ENCODE results near the gene SYNDIG1L.

Gene SYNDIG1L

GRCh38 chr14:74413627-74414026 is 12.4 kb downstream of the SYNDIG1L start:
- DNase-seq (ENCODE audit: low read depth): no peak
- H3K4me3 ChIP-seq (ENCODE audit: low read depth, low read length): no peak overlapping the region
- TF ChIP-seq, protein P1, sequence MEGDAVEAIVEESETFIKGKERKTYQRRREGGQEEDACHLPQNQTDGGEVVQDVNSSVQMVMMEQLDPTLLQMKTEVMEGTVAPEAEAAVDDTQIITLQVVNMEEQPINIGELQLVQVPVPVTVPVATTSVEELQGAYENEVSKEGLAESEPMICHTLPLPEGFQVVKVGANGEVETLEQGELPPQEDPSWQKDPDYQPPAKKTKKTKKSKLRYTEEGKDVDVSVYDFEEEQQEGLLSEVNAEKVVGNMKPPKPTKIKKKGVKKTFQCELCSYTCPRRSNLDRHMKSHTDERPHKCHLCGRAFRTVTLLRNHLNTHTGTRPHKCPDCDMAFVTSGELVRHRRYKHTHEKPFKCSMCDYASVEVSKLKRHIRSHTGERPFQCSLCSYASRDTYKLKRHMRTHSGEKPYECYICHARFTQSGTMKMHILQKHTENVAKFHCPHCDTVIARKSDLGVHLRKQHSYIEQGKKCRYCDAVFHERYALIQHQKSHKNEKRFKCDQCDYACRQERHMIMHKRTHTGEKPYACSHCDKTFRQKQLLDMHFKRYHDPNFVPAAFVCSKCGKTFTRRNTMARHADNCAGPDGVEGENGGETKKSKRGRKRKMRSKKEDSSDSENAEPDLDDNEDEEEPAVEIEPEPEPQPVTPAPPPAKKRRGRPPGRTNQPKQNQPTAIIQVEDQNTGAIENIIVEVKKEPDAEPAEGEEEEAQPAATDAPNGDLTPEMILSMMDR (conservative IDR thresholded peaks at IDR 0.05; ENCODE audit: low read depth, low read length): no peak

- TF ChIP-seq, protein P1 (conservative IDR thresholded peaks at IDR 0.05; ENCODE audit: low read depth, low read length): no peak
Observed at GRCh38 chr14:74412753-74413152, 13.3 kb downstream of the SYNDIG1L start.

GRCh38 chr14:74411671-74412070 is 14.3 kb downstream of the SYNDIG1L start:
- no peak for DNase-seq (ENCODE audit: low read depth)
- TF ChIP-seq, protein P1 (conservative IDR thresholded peaks at IDR 0.05; ENCODE audit: low read depth, low read length): no peak
- no peak overlapping the region for H3K4me3 ChIP-seq (ENCODE audit: low read depth, low read length)

More at GRCh38 chr14:74412753-74413152, 13.3 kb downstream of the SYNDIG1L start:
- H3K4me3 ChIP-seq (ENCODE audit: low read depth, low read length): no peak overlapping the region
- no peak for DNase-seq (ENCODE audit: low read depth)

DNA sequence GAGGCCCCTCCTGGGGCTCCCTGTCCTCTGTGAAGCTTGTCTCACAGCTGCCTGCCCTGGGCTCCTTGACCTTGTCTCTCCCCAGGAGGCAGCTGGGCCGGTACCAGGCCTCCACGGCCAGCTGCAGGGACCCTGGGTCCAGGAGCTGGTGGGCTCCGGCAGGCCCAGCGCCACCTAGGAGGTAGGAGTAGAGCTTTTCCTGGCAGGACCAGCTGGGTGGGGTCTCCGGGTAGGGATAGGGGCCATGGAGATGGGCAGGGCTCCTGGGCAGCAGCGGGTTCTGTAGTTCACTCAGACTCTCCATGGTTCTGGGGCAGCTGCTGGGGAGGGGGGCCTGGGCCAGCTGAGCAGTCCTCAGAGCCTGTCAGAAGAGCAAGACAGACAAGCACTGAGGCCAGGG is 16.6 kb downstream of the SYNDIG1L start:
- TF ChIP-seq, protein P1 (conservative IDR thresholded peaks at IDR 0.05; ENCODE audit: low read depth, low read length): no peak
- no peak for DNase-seq (ENCODE audit: low read depth)
- no peak overlapping the region for H3K4me3 ChIP-seq (ENCODE audit: low read depth, low read length)

- DNase-seq (ENCODE audit: low read depth): no peak
- TF ChIP-seq, protein P1 (conservative IDR thresholded peaks at IDR 0.05; ENCODE audit: low read depth, low read length): no peak
- no peak overlapping the region for H3K4me3 ChIP-seq (ENCODE audit: low read depth, low read length)
Observed at GRCh38 chr14:74408870-74409269, 17.1 kb downstream of the SYNDIG1L start.

DNA sequence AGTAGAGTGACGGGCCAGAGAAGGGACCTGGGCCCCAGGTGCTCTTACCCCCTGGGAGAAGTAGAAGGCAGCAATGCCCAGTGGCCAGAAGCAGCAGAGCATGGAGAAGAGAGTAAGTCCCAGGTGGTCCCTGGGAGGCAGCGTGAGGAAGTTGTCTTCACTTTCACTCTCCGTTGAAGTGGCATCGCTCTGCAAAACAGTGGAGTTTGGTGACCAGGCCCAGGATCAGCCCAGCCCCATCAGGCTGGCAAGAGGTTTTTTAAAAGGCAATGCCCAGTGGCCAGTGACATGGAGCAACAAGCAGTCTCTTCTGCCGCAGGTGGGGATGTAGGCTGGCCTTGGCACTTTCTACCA is 18.2 kb downstream of the SYNDIG1L start:
- H3K4me3 ChIP-seq (ENCODE audit: low read depth, low read length): no peak overlapping the region
- TF ChIP-seq, protein P1 (conservative IDR thresholded peaks at IDR 0.05; ENCODE audit: low read depth, low read length): no peak
- DNase-seq (ENCODE audit: low read depth): no peak

DNA sequence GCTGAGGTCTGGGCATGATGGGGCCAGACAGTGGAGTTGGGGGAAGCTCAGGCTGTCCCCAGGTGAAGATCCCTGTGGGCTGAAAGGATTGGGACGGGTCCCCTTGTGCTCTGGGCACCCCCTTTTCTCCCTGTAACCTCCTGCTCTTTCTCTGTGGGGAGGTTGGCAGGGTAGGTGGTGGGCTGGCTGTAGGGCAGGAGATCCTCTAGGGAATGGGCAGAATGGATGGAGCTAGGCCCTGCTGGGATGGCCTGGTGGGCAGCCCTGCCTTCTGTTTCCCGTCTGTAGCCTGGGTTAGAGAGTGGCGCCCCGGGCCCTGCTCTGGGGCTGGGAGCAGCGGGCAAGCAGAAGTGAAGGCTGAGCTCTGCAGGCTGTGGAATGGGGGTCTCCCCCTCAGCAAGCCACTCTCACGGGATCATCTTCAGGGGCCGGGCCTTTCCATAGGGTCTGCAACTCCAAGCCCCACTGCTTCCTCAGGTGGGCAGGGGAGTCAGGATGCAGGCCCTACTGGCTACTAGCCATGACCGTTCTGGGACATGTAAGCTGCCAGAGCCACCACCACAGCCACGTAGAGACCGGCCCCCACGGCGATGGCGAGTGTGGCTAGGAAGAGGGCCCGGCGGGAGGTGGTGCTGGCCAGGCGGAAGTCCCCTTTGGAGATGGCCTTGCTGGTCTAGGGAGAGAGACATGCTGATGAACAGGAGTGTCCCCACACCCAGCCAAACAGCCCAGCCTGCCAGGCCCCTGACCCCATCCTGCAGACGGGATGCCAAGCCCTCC is 18.8 kb downstream of the SYNDIG1L start:
- TF ChIP-seq, protein P1 (conservative IDR thresholded peaks at IDR 0.05; ENCODE audit: low read depth, low read length): no peak
- H3K4me3 ChIP-seq (ENCODE audit: low read depth, low read length): no peak overlapping the region
- no peak for DNase-seq (ENCODE audit: low read depth)
